ENCODE measurements around the gene MYO1E.
"Not testable (repeated sequence)": the region's sequence is repeated elsewhere in the genome, so short reads cannot be mapped to it uniquely, and the experiment has no call there.

MYO1E gene

DNA sequence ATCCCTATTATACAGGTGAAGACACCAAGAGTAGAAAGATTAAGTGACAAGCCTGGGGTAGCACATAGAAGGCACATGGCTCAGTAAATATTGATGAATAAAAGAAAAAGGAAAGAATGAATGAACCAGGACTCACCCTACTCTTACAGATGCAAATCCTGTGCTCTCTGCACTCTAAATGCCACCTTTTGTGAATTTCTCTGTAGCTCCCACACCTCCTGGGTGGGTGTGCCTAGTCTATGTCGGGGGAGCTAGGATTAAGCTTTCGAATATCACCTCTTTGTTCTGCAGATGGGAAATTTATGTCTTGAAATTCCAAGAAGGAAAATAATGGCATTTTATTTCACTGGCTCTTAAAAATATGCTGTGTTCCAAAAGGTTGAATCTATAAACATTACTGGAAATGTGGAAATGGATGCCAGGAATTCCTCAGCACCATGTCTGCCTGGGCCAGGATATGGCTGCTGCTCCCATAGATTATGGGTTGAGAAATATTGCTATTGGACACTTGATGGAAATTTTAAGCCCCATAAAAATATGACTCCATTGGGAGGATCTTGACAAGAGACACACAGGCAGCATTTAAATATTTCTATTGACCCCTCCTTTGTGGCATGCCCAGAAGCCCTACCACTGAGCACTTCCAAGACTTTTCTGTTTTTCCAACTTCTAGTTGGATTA is 224.4 kb downstream of the MYO1E start:
- ATAC-seq (ENCODE audit: low read depth), result no peak
- H3K4me3 Mint-ChIP-seq, result no peak overlapping the region
- no peaks in the 10 kb centered on the region for H3K4me1 Mint-ChIP-seq
- H3K27me3 Mint-ChIP-seq, result no peaks in the 10 kb centered on the region
- no peak overlapping the region for H3K27ac Mint-ChIP-seq
- no peak for DNase-seq (ENCODE audit: low spot score in 2 of 2)
- H3K36me3 Mint-ChIP-seq, result peaks cover 13% of the 10 kb centered on the region
- no peaks in the 10 kb centered on the region for H3K9me3 Mint-ChIP-seq

DNA sequence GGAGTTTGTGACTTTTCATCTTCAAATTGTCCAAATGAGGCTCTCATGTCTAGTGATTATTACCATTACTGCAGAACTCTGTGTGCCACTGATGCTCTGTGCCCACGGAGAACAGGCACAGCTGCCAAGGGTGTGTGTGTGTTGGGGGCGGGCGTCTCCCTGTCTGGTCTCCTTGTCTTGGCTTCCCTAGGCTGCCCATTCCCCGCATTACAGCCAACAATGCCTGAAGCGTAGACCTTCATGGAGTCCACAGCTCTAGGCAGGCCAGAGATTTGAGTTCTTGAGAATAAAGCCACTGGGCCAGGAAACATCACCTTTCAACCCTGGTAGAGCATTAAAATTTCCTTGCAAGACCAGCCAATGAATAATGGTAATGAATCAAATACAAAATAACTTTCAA is 225.0 kb downstream of the MYO1E start:
- no peak overlapping the region for H3K27ac Mint-ChIP-seq
- DNase-seq (ENCODE audit: low spot score in 2 of 2), result no peak
- H3K4me1 Mint-ChIP-seq, result no peaks in the 10 kb centered on the region
- no peaks in the 10 kb centered on the region for H3K27me3 Mint-ChIP-seq
- no peak for ATAC-seq (ENCODE audit: low read depth)
- H3K9me3 Mint-ChIP-seq, result no peaks in the 10 kb centered on the region
- peaks cover 9% of the 10 kb centered on the region for H3K36me3 Mint-ChIP-seq
- H3K4me3 Mint-ChIP-seq, result no peak overlapping the region

DNA sequence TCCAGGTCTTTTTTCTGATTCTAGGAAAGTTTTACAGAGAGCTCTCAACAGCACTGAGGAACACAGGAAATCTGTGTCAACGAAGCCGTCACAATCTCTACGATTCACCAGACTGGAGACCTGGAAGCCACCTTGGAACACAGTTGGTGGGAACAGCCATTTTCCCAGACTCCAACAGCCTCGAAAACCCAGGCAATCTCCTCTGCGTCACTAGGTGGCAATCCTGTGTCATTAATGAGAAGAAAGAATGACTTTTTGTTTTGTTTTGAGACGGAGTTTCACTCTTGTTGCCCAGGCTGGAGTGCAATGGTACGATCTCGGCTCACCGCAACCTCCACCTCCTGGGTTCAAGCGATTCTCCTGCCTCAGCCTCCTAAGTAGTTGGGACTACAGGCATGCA is 228.1 kb downstream of the MYO1E start:
- H3K36me3 Mint-ChIP-seq; H3K4me1 Mint-ChIP-seq; ATAC-seq (ENCODE audit: low read depth); DNase-seq (ENCODE audit: low spot score in 2 of 2); H3K4me3 Mint-ChIP-seq; H3K27me3 Mint-ChIP-seq; H3K9me3 Mint-ChIP-seq: not testable (repeated sequence)
- peak overlapping the region; percentile 31 for H3K27ac Mint-ChIP-seq

DNA sequence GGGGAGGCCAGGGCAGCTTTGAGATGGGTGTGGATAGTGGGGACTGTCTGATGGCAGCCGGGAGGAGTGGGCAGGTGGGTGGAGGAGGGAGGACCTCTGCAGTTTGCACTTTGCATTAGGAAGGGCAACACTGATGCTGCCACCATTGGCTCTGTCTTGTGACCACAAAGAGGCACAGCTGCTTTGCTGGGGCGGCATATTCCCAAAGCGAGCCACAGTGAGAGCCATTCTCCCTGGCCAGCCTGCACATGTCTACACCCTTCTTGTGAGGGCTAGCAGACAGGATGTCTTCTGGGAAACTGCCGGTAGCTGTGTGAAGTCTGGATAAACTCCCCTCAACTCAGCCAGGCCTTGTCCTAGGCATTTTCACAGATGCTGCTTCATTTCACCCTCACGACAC is 229.4 kb downstream of the MYO1E start:
- Mint-ChIP-seq H3K27ac (no peak overlapping the region), H3K36me3 (peaks cover under 1% of the 10 kb centered on the region), H3K4me3 (no peak overlapping the region), H3K27me3 (no peaks in the 10 kb centered on the region), H3K9me3 (no peaks in the 10 kb centered on the region), H3K4me1 (peaks cover 7% of the 10 kb centered on the region)
- no peak for DNase-seq (ENCODE audit: low spot score in 2 of 2)
- no peak for ATAC-seq (ENCODE audit: low read depth)

DNA sequence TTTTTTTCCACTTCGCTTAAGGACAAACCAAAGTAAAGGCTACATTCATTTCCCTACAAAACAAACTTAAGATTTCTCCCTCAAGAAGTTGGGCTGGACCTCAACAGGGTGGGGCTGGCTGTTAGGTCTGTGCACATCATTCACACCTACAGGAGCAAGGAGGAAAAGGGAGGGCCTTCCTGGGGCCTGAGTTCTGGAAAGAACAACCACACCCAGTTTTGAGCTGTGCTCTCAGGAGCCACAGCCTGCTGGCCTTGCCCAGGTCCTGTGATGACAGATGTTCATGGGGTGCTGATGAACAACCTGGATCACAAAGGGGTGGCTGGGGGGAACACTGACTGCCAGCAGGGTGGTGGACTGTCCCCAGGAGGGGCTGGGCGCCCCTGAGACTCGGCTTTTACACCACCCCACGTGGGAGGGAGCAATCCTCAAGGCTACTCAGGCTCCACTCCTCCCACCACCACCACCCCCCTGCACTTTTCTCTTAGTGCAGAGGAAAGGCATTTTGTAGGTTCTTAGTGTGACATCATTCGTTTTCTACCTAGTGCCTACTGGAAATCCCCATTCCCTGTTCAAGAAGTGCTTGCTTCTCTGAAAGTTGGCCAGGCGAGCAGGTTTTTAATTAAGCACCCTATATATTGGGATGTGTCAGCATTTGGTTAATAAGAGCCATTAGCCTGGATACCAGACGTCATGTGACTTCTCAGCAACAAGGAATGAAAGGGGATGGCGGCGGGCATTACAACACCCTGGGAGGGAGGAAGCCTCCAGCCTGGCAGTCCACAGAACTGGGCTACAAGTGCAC is 232.0 kb downstream of the MYO1E start:
- Mint-ChIP-seq H3K4me1 (peaks cover 13% of the 10 kb centered on the region), H3K4me3 (no peak overlapping the region), H3K36me3 (peaks cover 6% of the 10 kb centered on the region), H3K27me3 (no peaks in the 10 kb centered on the region), H3K27ac (peak overlapping the region; percentile 38), H3K9me3 (no peaks in the 10 kb centered on the region)
- DNase-seq (ENCODE audit: low spot score in 2 of 2) (no peak), ATAC-seq (ENCODE audit: low read depth) (peak; percentile 9)

DNA sequence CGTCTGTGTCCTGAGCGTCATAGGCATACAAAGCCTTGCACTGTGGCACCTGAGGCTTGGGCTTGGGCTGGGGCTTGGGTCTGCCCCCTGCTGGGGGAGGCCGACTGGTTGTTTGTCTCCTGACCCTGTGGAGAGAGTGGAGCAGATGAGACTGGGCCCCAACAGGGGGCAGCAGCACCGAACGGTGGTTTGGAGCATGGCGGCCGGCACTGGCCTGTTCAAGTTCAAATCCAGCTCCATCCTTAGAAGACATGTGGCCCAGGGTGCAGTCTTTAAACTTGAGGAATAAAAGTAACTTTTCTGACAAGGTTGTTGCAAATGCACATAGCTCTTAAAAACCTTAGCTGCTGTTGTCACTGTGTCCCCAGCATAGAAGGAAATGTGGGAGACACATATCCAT is 234.4 kb downstream of the MYO1E start:
- peaks cover 12% of the 10 kb centered on the region for H3K36me3 Mint-ChIP-seq
- peak; percentile 56 to 75 for DNase-seq (ENCODE audit: low spot score in 2 of 2)

DNA sequence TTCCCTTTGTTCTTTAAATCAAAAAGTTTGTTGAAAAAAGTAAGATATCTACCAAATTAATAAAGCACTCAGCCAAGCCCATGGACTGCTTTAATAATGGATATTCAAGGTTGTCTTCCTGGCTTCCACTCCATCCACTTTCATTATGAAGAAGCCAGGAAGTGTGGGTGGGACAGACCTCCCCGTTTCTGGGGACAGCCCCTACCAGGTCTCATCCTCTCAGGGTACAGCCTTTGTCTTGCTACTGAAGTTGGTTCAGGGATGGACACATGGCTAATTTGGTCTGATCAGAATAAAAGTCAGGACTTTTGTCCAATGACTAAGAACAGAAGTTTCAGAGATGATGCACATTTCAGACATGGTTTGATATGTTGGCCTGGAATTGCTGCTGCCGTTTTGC is 235.1 kb downstream of the MYO1E start:
- no peak for DNase-seq (ENCODE audit: low spot score in 2 of 2)
- Mint-ChIP-seq H3K36me3 (peaks cover 12% of the 10 kb centered on the region), H3K9me3 (no peaks in the 10 kb centered on the region), H3K4me3 (no peak overlapping the region), H3K4me1 (peaks cover 13% of the 10 kb centered on the region), H3K27ac (peak overlapping the region; percentile 64), H3K27me3 (no peaks in the 10 kb centered on the region)
- no peak for ATAC-seq (ENCODE audit: low read depth)

More for the DNA sequence above, 234.4 kb downstream of the MYO1E start:
- peaks cover 13% of the 10 kb centered on the region for H3K4me1 Mint-ChIP-seq
- peak; percentile 98 for ATAC-seq (ENCODE audit: low read depth)
- no peaks in the 10 kb centered on the region for H3K27me3 Mint-ChIP-seq
- no peak overlapping the region for H3K4me3 Mint-ChIP-seq
- H3K9me3 Mint-ChIP-seq, result no peaks in the 10 kb centered on the region
- peak overlapping the region; percentile 64 for H3K27ac Mint-ChIP-seq

DNA sequence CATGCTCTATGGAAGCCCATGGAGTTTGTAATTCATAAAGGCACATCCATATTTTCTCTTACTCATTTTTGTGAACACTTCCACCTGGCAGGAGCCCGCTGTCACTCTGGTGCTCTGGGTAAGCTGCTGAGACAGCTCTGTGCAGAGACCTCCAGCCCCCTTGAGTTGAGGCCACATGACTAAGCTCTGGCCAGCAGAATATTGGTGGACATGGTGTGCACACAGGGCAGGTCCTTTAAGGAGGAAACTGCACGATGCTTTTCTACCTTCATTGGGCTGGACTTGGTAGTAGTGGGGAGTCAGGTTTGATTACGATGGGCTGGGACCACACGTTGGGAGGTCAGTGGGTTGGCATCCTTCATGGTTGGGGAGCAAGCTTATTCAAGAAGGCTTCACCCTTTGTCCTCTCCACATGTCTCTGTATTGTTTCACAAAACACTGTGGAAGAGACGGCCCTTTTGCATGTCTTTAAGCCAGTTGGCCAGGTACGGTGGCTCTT is 238.7 kb downstream of the MYO1E start:
- peaks cover 16% of the 10 kb centered on the region for H3K36me3 Mint-ChIP-seq
- ATAC-seq (ENCODE audit: low read depth) (no peak), DNase-seq (ENCODE audit: low spot score in 2 of 2) (no peak)
- H3K27me3 Mint-ChIP-seq, result no peaks in the 10 kb centered on the region
- H3K27ac Mint-ChIP-seq, result no peak overlapping the region
- H3K4me1 Mint-ChIP-seq, result peaks cover 8% of the 10 kb centered on the region
- H3K9me3 Mint-ChIP-seq, result peaks cover 2% of the 10 kb centered on the region
- no peak overlapping the region for H3K4me3 Mint-ChIP-seq

DNA sequence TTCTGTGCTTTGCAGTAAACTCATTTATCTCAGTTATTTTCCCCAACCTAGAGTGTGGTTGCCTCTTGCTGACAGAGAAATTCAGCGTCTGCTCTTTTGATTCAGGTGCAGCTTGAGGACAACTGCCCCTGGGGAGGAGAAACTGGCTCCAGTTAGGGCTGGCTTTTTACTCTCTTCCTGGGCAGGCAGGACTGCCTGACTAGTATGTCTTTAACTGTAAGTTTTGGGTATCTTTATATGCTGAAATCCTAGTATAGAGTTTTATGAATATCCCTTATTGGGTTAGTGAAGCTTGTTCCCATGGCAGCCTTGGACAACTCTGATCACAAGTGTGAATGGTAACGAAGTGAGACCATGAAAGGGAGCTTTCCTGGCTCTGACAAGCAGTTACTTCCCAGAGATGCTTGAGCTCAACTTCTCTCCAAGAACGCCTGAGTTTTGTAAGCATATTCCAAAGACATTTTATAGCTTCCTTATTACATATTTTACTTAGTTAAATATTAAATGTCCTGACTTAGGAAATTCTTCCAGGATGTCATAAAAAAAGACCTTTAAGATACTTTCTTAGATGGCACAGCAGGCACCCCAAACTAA is 240.6 kb downstream of the MYO1E start:
- H3K9me3 Mint-ChIP-seq, result peaks cover 4% of the 10 kb centered on the region

DNA sequence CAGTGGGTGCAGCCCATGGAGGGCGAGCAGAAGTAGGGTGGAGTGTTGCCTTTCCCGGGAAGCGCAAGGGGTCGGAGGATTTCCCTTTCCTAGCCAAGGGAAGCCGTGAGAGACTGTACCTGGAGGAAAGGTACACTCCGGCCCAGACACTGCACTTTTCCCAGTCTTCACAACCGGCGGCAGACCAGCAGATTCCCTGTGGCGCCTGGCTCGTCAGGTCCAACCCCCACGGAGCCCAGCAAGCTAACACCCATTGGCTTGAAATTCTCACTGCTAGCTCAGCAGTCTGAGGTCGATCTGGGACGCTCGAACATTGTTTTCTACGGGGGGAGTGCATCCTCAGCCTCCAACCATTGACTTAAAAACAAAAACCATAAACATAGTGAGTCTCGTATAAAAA is 241.2 kb downstream of the MYO1E start:
- Mint-ChIP-seq H3K9me3 (peaks cover 4% of the 10 kb centered on the region), H3K36me3 (peaks cover 16% of the 10 kb centered on the region), H3K4me3 (no peak overlapping the region), H3K27me3 (no peaks in the 10 kb centered on the region), H3K4me1 (peaks cover 17% of the 10 kb centered on the region), H3K27ac (no peak overlapping the region)
- ATAC-seq (ENCODE audit: low read depth) (no peak), DNase-seq (ENCODE audit: low spot score in 2 of 2) (no peak)

More for the DNA sequence above, 240.6 kb downstream of the MYO1E start:
- no peak for ATAC-seq (ENCODE audit: low read depth)
- Mint-ChIP-seq H3K4me1 (peaks cover 16% of the 10 kb centered on the region), H3K4me3 (no peak overlapping the region), H3K27ac (no peak overlapping the region), H3K36me3 (peaks cover 16% of the 10 kb centered on the region), H3K27me3 (no peaks in the 10 kb centered on the region)
- no peak for DNase-seq (ENCODE audit: low spot score in 2 of 2)

DNA sequence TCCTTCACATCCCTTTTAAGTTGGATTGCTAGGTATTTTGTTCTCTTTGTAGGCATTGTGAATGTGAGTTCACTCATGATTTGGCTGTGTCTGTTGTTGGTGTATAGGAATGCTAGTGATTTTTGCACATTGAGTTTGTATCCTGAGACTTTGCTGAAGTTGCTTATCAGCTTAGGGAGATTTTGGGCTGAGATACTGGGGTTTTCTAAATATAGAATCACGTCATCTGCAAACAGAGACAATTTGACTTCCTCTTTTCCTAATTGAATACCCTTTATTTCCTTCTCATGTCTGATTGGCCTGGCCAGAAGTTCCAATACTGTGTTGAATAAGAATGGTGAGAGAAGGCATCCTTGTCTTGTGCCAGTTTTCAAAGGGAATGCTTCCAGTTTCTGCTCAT is 245.4 kb downstream of the MYO1E start:
- H3K4me3 Mint-ChIP-seq; H3K36me3 Mint-ChIP-seq; ATAC-seq (ENCODE audit: low read depth); H3K9me3 Mint-ChIP-seq; H3K27me3 Mint-ChIP-seq: not testable (repeated sequence)
- Mint-ChIP-seq H3K27ac (peak overlapping the region; percentile 67), H3K4me1 (peaks cover 17% of the 10 kb centered on the region)
- DNase-seq (ENCODE audit: low spot score in 2 of 2), result peak in 1 of 2 donors; percentile 10

DNA sequence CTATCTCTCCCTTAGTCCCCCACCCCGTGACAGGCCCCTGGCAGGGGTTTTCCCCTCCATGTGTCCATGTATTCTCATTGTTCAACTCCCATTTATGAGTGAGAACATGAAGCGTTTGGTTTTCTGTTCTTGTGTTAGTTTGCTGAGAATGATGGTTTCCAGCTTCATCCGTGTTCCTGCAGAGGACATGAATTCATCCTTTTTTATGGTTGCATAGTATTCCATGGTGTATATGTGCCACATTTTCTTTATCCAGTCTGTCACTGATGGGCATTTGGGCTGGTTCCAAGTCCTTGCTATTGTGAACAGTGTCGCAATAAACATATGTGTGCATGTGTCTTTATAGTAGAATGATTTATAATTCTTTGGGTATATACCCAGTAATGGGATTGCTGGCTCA is 247.0 kb downstream of the MYO1E start:
- not testable (repeated sequence) for DNase-seq (ENCODE audit: low spot score in 2 of 2); H3K4me3 Mint-ChIP-seq; H3K27me3 Mint-ChIP-seq; H3K36me3 Mint-ChIP-seq; H3K9me3 Mint-ChIP-seq; H3K27ac Mint-ChIP-seq; ATAC-seq (ENCODE audit: low read depth)
- peaks cover 17% of the 10 kb centered on the region for H3K4me1 Mint-ChIP-seq

DNA sequence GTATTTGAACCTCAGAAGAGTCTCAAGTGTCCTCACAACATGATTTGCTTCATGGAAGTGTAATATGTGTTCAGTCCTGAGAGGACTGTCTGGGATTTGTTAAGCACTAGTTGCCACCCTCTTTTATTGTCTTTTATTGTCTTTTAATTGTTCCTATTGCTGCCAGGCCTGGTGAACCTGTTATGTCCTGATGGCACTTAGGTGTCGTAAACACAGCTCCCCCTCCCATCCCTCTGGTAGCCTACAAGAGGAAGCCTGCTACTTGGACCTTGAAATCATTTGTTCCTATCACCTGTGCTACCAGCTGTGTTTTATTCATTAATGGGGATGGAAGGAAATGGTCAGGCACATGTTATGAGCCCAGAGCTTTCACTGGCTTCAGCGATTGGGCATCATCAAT is 248.4 kb downstream of the MYO1E start:
- H3K4me3 Mint-ChIP-seq, result no peak overlapping the region
- H3K27me3 Mint-ChIP-seq, result no peaks in the 10 kb centered on the region
- H3K27ac Mint-ChIP-seq, result no peak overlapping the region
- ATAC-seq (ENCODE audit: low read depth) (no peak), DNase-seq (ENCODE audit: low spot score in 2 of 2) (no peak)
- peaks cover 2% of the 10 kb centered on the region for H3K9me3 Mint-ChIP-seq
- peaks cover 20% of the 10 kb centered on the region for H3K4me1 Mint-ChIP-seq
- peaks cover 4% of the 10 kb centered on the region for H3K36me3 Mint-ChIP-seq

DNA sequence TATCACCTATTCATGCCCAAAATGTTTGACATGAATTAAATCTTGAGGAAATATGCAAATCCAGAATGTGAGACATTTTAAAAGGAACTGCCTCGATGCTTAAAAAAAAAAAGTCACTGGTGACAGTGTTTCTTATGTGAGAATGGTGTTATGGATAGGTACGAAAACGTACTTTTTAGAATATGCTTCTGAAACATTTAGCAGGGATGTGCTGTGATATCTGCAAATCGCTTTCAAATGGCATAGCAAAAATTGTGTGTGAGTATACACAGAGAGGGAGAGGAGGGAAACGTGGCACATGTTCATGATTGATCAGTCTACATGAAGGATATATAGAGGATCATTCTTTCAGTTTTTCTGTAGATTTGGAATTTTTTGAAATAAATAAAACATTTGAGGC is 251.7 kb downstream of the MYO1E start:
- H3K27ac Mint-ChIP-seq, result no peak overlapping the region
- H3K9me3 Mint-ChIP-seq, result no peaks in the 10 kb centered on the region
- H3K36me3 Mint-ChIP-seq, result no peaks in the 10 kb centered on the region
- DNase-seq (ENCODE audit: low spot score in 2 of 2) (no peak), ATAC-seq (ENCODE audit: low read depth) (no peak)
- peaks cover 8% of the 10 kb centered on the region for H3K4me1 Mint-ChIP-seq
- no peak overlapping the region for H3K4me3 Mint-ChIP-seq
- no peaks in the 10 kb centered on the region for H3K27me3 Mint-ChIP-seq
